DOHH2 (cell line): Measurements from ENCODE around the gene MTR.

ENCODE experiments used
- H3F3A ChIP-seq: fragments of 200-600 bp; sonication (generic), shearing (Covaris generic); 2 replicates; pipeline ENCODE4 v1.6.0; 2016; ENCODE audit warnings: antibody characterized with exemption, mild to moderate bottlenecking; ENCODE audit not compliant: control insufficient read depth, insufficient read depth
- H3K27ac ChIP-seq: fragments of 200-600 bp; sonication (generic); 2 replicates; pipeline ENCODE4 v1.5.1; 2014; ENCODE audit warnings: low read depth, mild to moderate bottlenecking, low read length, moderate library complexity
- H3K27me3 ChIP-seq: fragments of 200-600 bp; sonication (generic); 2 replicates; pipeline ENCODE4 v1.6.1; 2014; ENCODE audit warnings: mild to moderate bottlenecking, low read length, mixed read lengths; ENCODE audit not compliant: control insufficient read depth
- H3K36me3 ChIP-seq: fragments of 200-600 bp; sonication (generic); 2 replicates; pipeline ENCODE4 v1.6.1; 2014; ENCODE audit warnings: mild to moderate bottlenecking, low read length, moderate library complexity, mixed read lengths; ENCODE audit not compliant: control insufficient read depth
- H3K4me1 ChIP-seq: fragments of 200-600 bp; sonication (generic); 2 replicates; pipeline ENCODE4 v1.6.1; 2014; ENCODE audit warnings: mild to moderate bottlenecking, low read length, mixed read lengths; ENCODE audit not compliant: control insufficient read depth
- H3K4me2 ChIP-seq: fragments of 200-600 bp; sonication (generic); 2 replicates; pipeline ENCODE4 v1.6.0; 2014; ENCODE audit warnings: mild to moderate bottlenecking, low read length, moderate library complexity
- H3K4me3 ChIP-seq: fragments of 200-600 bp; sonication (generic); 2 replicates; pipeline ENCODE4 v1.5.1; 2014; ENCODE audit warnings: mild to moderate bottlenecking, low read length, mixed read lengths
- H3K79me2 ChIP-seq: fragments of 200-600 bp; sonication (generic); 2 replicates; pipeline ENCODE4 v1.6.1; 2014; ENCODE audit warnings: mild to moderate bottlenecking, low read length, mixed read lengths; ENCODE audit not compliant: control insufficient read depth
- H3K9me2 ChIP-seq: fragments of 200-600 bp; sonication (generic); replicated peaks from 2 replicates; pipeline ENCODE4 v1.6.1; 2014; ENCODE audit warnings: mild to moderate bottlenecking, low read length, mixed read lengths; ENCODE audit not compliant: control insufficient read depth
- H3K9me3 ChIP-seq: fragments of 200-600 bp; sonication (generic); 2 replicates; pipeline ENCODE4 v1.6.1; 2014; ENCODE audit warnings: antibody characterized with exemption, low read length, mixed read lengths; ENCODE audit not compliant: control insufficient read depth, insufficient read depth
- H4K20me1 ChIP-seq: fragments of 200-600 bp; sonication (generic); 2 replicates; pipeline ENCODE4 v1.6.0; 2014; ENCODE audit warnings: low read depth, mild to moderate bottlenecking, antibody characterized with exemption, low read length, moderate library complexity; ENCODE audit not compliant: control insufficient read depth, insufficient read depth
- CTCF ChIP-seq: fragments of 200-600 bp; sonication (generic); IDR thresholded peaks from one replicate; pipeline ENCODE4 v1.5.1; 2014; ENCODE audit warnings: antibody characterized with exemption, mild to moderate bottlenecking, low read depth, low read length; ENCODE audit not compliant: poor library complexity, severe bottlenecking
- EZH2phosphoT487 ChIP-seq: fragments of 200-600 bp; sonication (generic); IDR thresholded peaks from 2 replicates; pipeline ENCODE4 v1.6.1; 2017; ENCODE audit warnings: borderline replicate concordance, mild to moderate bottlenecking, antibody characterized with exemption, low read length, moderate library complexity, mixed read lengths

The MTR gene

GRCh38 chr1:236800002-236800620 lies 5.0 kb downstream of the MTR start:
- Histone ChIP-seq H3K4me2 (no peak overlapping the region), H3K9me2 (no peaks in the 10 kb centered on the region), H3K27me3 (no peaks in the 10 kb centered on the region), H3K27ac (no peak overlapping the region), H3F3A (no peaks in the 10 kb centered on the region), H3K9me3 (no peaks in the 10 kb centered on the region), H4K20me1 (no peaks in the 10 kb centered on the region), H3K36me3 (peaks cover 51% of the 10 kb centered on the region), H3K4me1 (peaks cover 27% of the 10 kb centered on the region), H3K4me3 (no peak overlapping the region), H3K79me2 (peaks cover 96% of the 10 kb centered on the region)
- no peak for TF ChIP-seq CTCF
- no peak for TF ChIP-seq EZH2phosphoT487

DNA sequence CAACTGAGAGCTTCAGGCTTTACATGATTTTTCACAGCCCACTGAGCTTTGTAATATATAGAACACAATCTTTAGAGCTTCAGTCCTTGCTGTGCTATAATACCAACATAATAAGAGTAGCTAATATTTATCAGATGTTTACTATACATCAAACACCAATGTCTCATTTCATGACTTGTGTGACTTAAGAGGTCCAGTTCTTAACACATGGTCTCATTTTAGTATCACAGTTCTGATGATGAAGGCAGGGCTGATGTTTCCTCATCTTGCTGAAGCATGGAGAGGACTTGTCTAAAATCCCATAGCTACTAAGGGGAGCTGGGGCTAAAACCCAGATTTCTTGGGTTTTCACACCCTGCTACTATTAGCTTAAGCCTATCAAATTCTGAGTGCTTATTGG lies 5.5 kb downstream of the MTR start:
- TF ChIP-seq EZH2phosphoT487, result no peak
- no peak for TF ChIP-seq CTCF
- peaks cover 27% of the 10 kb centered on the region for H3K4me1 ChIP-seq
- H3K27me3 ChIP-seq, result no peaks in the 10 kb centered on the region
- H3K79me2 ChIP-seq, result peaks cover 97% of the 10 kb centered on the region
- H3K27ac ChIP-seq, result no peak overlapping the region
- peaks cover 55% of the 10 kb centered on the region for H3K36me3 ChIP-seq
- H3K4me3 ChIP-seq, result no peak overlapping the region
- H3K9me2 ChIP-seq, result no peaks in the 10 kb centered on the region
- H4K20me1 ChIP-seq, result no peaks in the 10 kb centered on the region
- H3K9me3 ChIP-seq, result no peaks in the 10 kb centered on the region
- H3F3A ChIP-seq, result no peaks in the 10 kb centered on the region
- no peak overlapping the region for H3K4me2 ChIP-seq

DNA sequence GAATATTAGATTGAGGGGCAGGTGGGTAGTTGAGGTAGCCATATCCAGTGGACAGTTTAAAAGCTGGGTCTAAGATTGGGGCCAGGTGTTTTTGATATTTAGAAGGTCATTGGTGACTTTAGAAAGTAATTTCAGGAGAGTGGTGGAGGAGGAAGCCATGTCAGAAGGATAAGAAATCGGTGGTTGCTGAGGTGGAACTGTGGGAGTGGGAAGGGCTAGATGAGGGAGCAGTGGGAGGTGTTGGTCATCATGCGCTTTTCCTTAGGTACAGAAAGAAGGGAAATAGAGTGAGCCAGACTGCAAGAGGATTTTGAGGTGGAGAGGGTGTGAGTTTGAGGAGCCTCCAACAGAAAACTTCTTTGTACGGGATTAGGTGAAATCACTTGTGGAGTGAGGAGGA lies 7.2 kb downstream of the MTR start:
- H3K4me2 ChIP-seq, result no peak overlapping the region
- H3K9me3 ChIP-seq, result no peaks in the 10 kb centered on the region
- no peaks in the 10 kb centered on the region for H3F3A ChIP-seq
- no peaks in the 10 kb centered on the region for H3K9me2 ChIP-seq
- no peak overlapping the region for H3K27ac ChIP-seq
- H3K79me2 ChIP-seq, result peaks cover 90% of the 10 kb centered on the region
- no peaks in the 10 kb centered on the region for H4K20me1 ChIP-seq
- peaks cover 65% of the 10 kb centered on the region for H3K36me3 ChIP-seq
- H3K27me3 ChIP-seq, result no peaks in the 10 kb centered on the region
- H3K4me3 ChIP-seq, result no peak overlapping the region
- TF ChIP-seq CTCF (no peak), EZH2phosphoT487 (no peak)
- H3K4me1 ChIP-seq, result peaks cover 21% of the 10 kb centered on the region

DNA sequence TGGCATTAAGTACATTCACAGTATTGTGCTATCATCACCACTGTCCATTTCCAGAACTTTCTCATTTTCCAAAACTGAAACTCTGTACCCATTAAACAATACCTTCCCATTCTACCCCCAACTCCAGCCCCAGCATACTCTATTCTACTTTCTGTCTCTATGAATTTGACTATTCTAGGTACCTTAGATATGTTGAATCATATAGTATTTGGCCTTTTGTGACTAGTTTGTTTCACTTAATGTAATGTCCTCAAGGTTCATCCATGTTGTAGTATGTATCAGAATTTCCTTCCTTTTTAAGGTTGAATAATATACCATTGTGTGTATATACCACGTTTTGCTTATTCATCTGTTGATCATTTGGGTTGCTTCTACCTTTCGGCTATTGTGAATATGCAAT lies 11.5 kb downstream of the MTR start:
- no peak overlapping the region for H3K4me3 ChIP-seq
- no peaks in the 10 kb centered on the region for H3K9me3 ChIP-seq
- H3K79me2 ChIP-seq, result peaks cover 46% of the 10 kb centered on the region
- H3K4me1 ChIP-seq, result no peaks in the 10 kb centered on the region
- no peaks in the 10 kb centered on the region for H4K20me1 ChIP-seq
- no peak overlapping the region for H3K27ac ChIP-seq
- no peak overlapping the region for H3K4me2 ChIP-seq
- H3K27me3 ChIP-seq, result no peaks in the 10 kb centered on the region
- TF ChIP-seq EZH2phosphoT487 (no peak), CTCF (no peak)
- peaks cover 87% of the 10 kb centered on the region for H3K36me3 ChIP-seq
- no peaks in the 10 kb centered on the region for H3K9me2 ChIP-seq
- no peaks in the 10 kb centered on the region for H3F3A ChIP-seq
